SK-N-SH (cell line): ENCODE results near the gene PAXX.

Experiments used
- CHD2 ChIP-seq: fragments of 150-350 bp; IDR thresholded peaks from 2 replicates; pipeline ENCODE4 v1.6.1; 2018; ENCODE audit warnings: low read length; ENCODE audit not compliant: partially characterized antibody
- EP300 ChIP-seq, 2 experiments: IDR thresholded peaks; 2 replicates each; pipeline versions ENCODE4 v1.4.0 to v1.6.1; 2012; ENCODE audit warnings: borderline replicate concordance in 1 of 2, low read depth in 1 of 2, low read length in 1 of 2
- JUND ChIP-seq: IDR thresholded peaks from 2 replicates; pipeline ENCODE4 v1.4.0; 2012
- MXI1 ChIP-seq: IDR thresholded peaks from 2 replicates; pipeline ENCODE4 v1.6.1; 2012; ENCODE audit warnings: mild to moderate bottlenecking, low read depth, low read length, improper control_type of control experiment
- NFIC ChIP-seq: IDR thresholded peaks from 2 replicates; pipeline ENCODE4 v1.4.0; 2012; ENCODE audit warnings: borderline replicate concordance
- NRF1 ChIP-seq: IDR thresholded peaks from 2 replicates; pipeline ENCODE4 v1.6.1; 2012; ENCODE audit warnings: low read depth, mild to moderate bottlenecking, low read length
- RFX5 ChIP-seq: IDR thresholded peaks from 2 replicates; pipeline ENCODE4 v1.6.1; 2012; ENCODE audit warnings: mild to moderate bottlenecking, improper control_type of control experiment, low read length
- TAF1 ChIP-seq: IDR thresholded peaks from 2 replicates; pipeline ENCODE4 v1.6.1; 2012; ENCODE audit warnings: low read depth, mild to moderate bottlenecking, low read length, moderate library complexity, borderline replicate concordance
- YY1 ChIP-seq: IDR thresholded peaks from 2 replicates; pipeline ENCODE4 v1.4.0; 2012; ENCODE audit warnings: low read depth, mild to moderate bottlenecking
- TF ChIP-seq, protein P1 (sequence below): fragments of 200-600 bp; sonication (generic); IDR thresholded peaks from 2 replicates; pipeline ENCODE4 v1.6.1; 2017; ENCODE audit warnings: antibody characterized with exemption, mild to moderate bottlenecking, moderate library complexity
- TF ChIP-seq, protein P2 (sequence below): fragments of 150-350 bp; IDR thresholded peaks from 2 replicates; pipeline ENCODE4 v1.6.1; 2016; ENCODE audit warnings: mild to moderate bottlenecking, low read depth, low read length

DNA sequence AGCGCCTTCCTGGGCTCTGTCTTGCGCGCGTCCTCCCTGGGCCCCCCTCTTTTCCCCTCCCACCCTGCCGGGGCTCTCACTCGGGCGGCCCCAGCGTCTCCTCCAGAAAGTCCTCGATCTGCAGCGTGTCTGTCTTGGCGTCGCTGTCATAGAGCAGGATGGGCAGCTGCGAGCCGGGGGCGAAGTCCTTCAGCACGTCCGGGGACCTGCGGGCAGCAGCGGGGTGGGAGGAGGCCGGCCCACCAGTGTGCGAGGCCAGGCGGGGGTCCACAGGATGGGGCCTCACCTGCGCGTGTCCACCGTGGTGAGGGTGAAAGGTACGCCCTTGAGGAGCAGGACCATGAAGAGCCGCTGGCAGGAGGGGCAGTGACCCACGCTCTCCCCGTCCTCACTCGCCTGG is 3.1 kb downstream of the PAXX start:
- TF ChIP-seq JUND, result no peak
- TF ChIP-seq, protein P1, sequence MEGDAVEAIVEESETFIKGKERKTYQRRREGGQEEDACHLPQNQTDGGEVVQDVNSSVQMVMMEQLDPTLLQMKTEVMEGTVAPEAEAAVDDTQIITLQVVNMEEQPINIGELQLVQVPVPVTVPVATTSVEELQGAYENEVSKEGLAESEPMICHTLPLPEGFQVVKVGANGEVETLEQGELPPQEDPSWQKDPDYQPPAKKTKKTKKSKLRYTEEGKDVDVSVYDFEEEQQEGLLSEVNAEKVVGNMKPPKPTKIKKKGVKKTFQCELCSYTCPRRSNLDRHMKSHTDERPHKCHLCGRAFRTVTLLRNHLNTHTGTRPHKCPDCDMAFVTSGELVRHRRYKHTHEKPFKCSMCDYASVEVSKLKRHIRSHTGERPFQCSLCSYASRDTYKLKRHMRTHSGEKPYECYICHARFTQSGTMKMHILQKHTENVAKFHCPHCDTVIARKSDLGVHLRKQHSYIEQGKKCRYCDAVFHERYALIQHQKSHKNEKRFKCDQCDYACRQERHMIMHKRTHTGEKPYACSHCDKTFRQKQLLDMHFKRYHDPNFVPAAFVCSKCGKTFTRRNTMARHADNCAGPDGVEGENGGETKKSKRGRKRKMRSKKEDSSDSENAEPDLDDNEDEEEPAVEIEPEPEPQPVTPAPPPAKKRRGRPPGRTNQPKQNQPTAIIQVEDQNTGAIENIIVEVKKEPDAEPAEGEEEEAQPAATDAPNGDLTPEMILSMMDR, result no peak
- TF ChIP-seq YY1, result no peak
- no peak for TF ChIP-seq EP300 (IDR thresholded peaks at IDR 0.05; ENCODE audit: borderline replicate concordance in 1 of 2, low read depth in 1 of 2, low read length in 1 of 2)
- TF ChIP-seq NFIC, result no peak
- no peak for TF ChIP-seq MXI1
- no peak for TF ChIP-seq CHD2
- TF ChIP-seq RFX5, result no peak
- no peak for TF ChIP-seq NRF1
- TF ChIP-seq TAF1, result no peak
- TF ChIP-seq, protein P2, sequence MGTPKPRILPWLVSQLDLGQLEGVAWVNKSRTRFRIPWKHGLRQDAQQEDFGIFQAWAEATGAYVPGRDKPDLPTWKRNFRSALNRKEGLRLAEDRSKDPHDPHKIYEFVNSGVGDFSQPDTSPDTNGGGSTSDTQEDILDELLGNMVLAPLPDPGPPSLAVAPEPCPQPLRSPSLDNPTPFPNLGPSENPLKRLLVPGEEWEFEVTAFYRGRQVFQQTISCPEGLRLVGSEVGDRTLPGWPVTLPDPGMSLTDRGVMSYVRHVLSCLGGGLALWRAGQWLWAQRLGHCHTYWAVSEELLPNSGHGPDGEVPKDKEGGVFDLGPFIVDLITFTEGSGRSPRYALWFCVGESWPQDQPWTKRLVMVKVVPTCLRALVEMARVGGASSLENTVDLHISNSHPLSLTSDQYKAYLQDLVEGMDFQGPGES, result no peak
